ENCODE results near the gene APPBP2. TPM values are rescaled to one million over a fixed set of nuclear protein-coding genes. Genes with fewer than 3 reads are reported as not detected.
A peak's percentile ranks its signal among the peaks of the same experiment; 100 is the strongest.

Gene APPBP2
- total RNA-seq, 1 experiment from 2014 or later: 44.9 TPM

GRCh38 chr17:60443713-60444112 is 82.3 kb downstream of the APPBP2 start:
- peaks cover 16% of the 10 kb centered on the region for H3K4me1 ChIP-seq (ENCODE audit: insufficient read depth, low read length, poor library complexity, severe bottlenecking)
- intact Hi-C loops (cut with micrococcal nuclease; ENCODE audit: unreplicated experiment): no loop called here
- H3K27ac ChIP-seq (ENCODE audit: low read depth, low read length, poor library complexity, severe bottlenecking): no peak overlapping the region
- H3K27me3 ChIP-seq (replicated peaks; ENCODE audit: insufficient read depth, low read depth, low read length, poor library complexity): no peaks in the 10 kb centered on the region
- no peak for DNase-seq (ENCODE audit: low spot score)
- ChIA-PET CTCF (no interaction called here), POLR2A (ENCODE audit: low non-redundant PET) (no interaction called here)
- BruUV-seq (replicated peaks): no TSS peak
- H3K9me3 ChIP-seq (ENCODE audit: low read depth, low read length, poor library complexity, severe bottlenecking): no peaks in the 10 kb centered on the region
- H3K36me3 ChIP-seq (ENCODE audit: insufficient read depth, low read length, poor library complexity, severe bottlenecking): peaks cover 13% of the 10 kb centered on the region
- no peak overlapping the region for H3K4me3 ChIP-seq (ENCODE audit: low read depth, low read length, poor library complexity, severe bottlenecking)
- TF ChIP-seq EZH2 (IDR thresholded peaks at IDR 0.05; ENCODE audit: borderline replicate concordance, low read depth, low read length, poor library complexity, severe bottlenecking): no peak
- no peak for TF ChIP-seq CTCF (conservative IDR thresholded peaks at IDR 0.05; ENCODE audit: low read depth, low read length)

GRCh38 chr17:60442271-60443173 is 83.5 kb downstream of the APPBP2 start:
- peaks cover 16% of the 10 kb centered on the region for H3K4me1 ChIP-seq (ENCODE audit: insufficient read depth, low read length, poor library complexity, severe bottlenecking)
- no peaks in the 10 kb centered on the region for H3K27me3 ChIP-seq (replicated peaks; ENCODE audit: insufficient read depth, low read depth, low read length, poor library complexity)
- BruUV-seq (replicated peaks): no TSS peak
- TF ChIP-seq EZH2 (IDR thresholded peaks at IDR 0.05; ENCODE audit: borderline replicate concordance, low read depth, low read length, poor library complexity, severe bottlenecking) (no peak), CTCF (conservative IDR thresholded peaks at IDR 0.05; ENCODE audit: low read depth, low read length) (no peak)
- peak overlapping the region; percentile 68 for H3K27ac ChIP-seq (ENCODE audit: low read depth, low read length, poor library complexity, severe bottlenecking)
- intact Hi-C loops (cut with micrococcal nuclease; ENCODE audit: unreplicated experiment): no loop called here
- no peak overlapping the region for H3K4me3 ChIP-seq (ENCODE audit: low read depth, low read length, poor library complexity, severe bottlenecking)
- DNase-seq (ENCODE audit: low spot score): peak; percentile 21
- H3K9me3 ChIP-seq (ENCODE audit: low read depth, low read length, poor library complexity, severe bottlenecking): no peaks in the 10 kb centered on the region
- CTCF ChIA-PET: no interaction called here
- POLR2A ChIA-PET (ENCODE audit: low non-redundant PET): no interaction called here
- peaks cover 11% of the 10 kb centered on the region for H3K36me3 ChIP-seq (ENCODE audit: insufficient read depth, low read length, poor library complexity, severe bottlenecking)

- no TSS peak for BruUV-seq (replicated peaks)
- Histone ChIP-seq H3K4me1 (ENCODE audit: insufficient read depth, low read length, poor library complexity, severe bottlenecking) (peaks cover 21% of the 10 kb centered on the region), H3K4me3 (ENCODE audit: low read depth, low read length, poor library complexity, severe bottlenecking) (no peak overlapping the region), H3K27me3 (replicated peaks; ENCODE audit: insufficient read depth, low read depth, low read length, poor library complexity) (no peaks in the 10 kb centered on the region), H3K9me3 (ENCODE audit: low read depth, low read length, poor library complexity, severe bottlenecking) (no peaks in the 10 kb centered on the region), H3K27ac (ENCODE audit: low read depth, low read length, poor library complexity, severe bottlenecking) (no peak overlapping the region), H3K36me3 (ENCODE audit: insufficient read depth, low read length, poor library complexity, severe bottlenecking) (no peaks in the 10 kb centered on the region)
- peak; percentile 30 for DNase-seq (ENCODE audit: low spot score)
- CTCF ChIA-PET: no interaction called here
- TF ChIP-seq EZH2 (IDR thresholded peaks at IDR 0.05; ENCODE audit: borderline replicate concordance, low read depth, low read length, poor library complexity, severe bottlenecking) (no peak), CTCF (conservative IDR thresholded peaks at IDR 0.05; ENCODE audit: low read depth, low read length) (no peak)
- POLR2A ChIA-PET (ENCODE audit: low non-redundant PET): no interaction called here
- intact Hi-C loops (cut with micrococcal nuclease; ENCODE audit: unreplicated experiment): loop anchor here (5.0 to 10.0 kb wide), 4 partner anchors 207 to 405 kb away; partner anchors contain the start of gene CA4
These were observed 86.5 kb downstream of the APPBP2 start for GRCh38 chr17:60439501-60439900.
